BE2C (cell line): ENCODE results near the gene HNRNPH2.

Source experiments
- DNase-seq: peaks from one replicate; pipeline ENCODE4 v3.0.0-alpha.2; 2020
- H3K27me3 ChIP-seq: fragments of 250-450 bp; sonication (Bioruptor Pico); 2 replicates; pipeline ENCODE4 v1.5.1; 2020; ENCODE audit warnings: mild to moderate bottlenecking
- H3K36me3 ChIP-seq: fragments of 250-450 bp; sonication (Bioruptor Pico); 2 replicates; pipeline ENCODE4 v1.5.1; 2020; ENCODE audit warnings: mild to moderate bottlenecking
- H3K4me1 ChIP-seq: fragments of 250-450 bp; sonication (Bioruptor Pico); 2 replicates; pipeline ENCODE4 v1.5.1; 2020
- H3K4me3 ChIP-seq: 2 replicates; pipeline ENCODE4 v1.5.1; 2011; ENCODE audit warnings: low read depth, low read length
- H3K9me3 ChIP-seq: fragments of 250-450 bp; sonication (Bioruptor Pico); 2 replicates; pipeline ENCODE4 v1.5.1; 2020
- TF ChIP-seq, protein P1 (sequence below): IDR thresholded peaks from 2 replicates; pipeline ENCODE4 v1.5.1; 2012; ENCODE audit warnings: mild to moderate bottlenecking, low read depth, low read length

HNRNPH2 gene

DNA sequence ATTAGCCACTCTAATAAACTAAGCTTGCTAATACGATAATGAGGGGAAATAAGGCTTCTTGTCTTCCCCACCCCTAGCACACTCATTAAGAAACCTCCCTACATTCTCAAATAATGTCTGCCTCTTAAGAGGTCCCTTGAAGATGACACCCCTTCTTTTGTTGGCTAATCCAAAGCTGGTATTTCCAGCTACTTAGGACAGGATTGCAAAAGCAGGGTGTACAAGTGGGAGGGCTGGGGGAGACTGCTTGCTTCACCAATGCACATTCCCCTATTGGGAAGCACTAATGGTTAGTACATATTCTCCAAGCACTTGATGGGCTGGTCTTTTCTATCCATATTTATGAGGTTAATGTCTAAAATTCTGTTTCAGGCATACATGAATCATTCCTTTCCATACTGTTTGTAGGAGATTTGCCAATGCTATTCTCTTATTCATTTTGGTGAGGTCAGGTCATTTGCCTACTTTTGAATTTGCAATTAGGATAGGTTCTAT lies 42.7 kb upstream of the HNRNPH2 start:
- Histone ChIP-seq H3K4me3 (no peak overlapping the region), H3K9me3 (no peaks in the 10 kb centered on the region), H3K36me3 (no peaks in the 10 kb centered on the region), H3K4me1 (no peaks in the 10 kb centered on the region), H3K27me3 (no peaks in the 10 kb centered on the region)
- no peak for DNase-seq
- TF ChIP-seq, protein P1, sequence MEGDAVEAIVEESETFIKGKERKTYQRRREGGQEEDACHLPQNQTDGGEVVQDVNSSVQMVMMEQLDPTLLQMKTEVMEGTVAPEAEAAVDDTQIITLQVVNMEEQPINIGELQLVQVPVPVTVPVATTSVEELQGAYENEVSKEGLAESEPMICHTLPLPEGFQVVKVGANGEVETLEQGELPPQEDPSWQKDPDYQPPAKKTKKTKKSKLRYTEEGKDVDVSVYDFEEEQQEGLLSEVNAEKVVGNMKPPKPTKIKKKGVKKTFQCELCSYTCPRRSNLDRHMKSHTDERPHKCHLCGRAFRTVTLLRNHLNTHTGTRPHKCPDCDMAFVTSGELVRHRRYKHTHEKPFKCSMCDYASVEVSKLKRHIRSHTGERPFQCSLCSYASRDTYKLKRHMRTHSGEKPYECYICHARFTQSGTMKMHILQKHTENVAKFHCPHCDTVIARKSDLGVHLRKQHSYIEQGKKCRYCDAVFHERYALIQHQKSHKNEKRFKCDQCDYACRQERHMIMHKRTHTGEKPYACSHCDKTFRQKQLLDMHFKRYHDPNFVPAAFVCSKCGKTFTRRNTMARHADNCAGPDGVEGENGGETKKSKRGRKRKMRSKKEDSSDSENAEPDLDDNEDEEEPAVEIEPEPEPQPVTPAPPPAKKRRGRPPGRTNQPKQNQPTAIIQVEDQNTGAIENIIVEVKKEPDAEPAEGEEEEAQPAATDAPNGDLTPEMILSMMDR: no peak

DNA sequence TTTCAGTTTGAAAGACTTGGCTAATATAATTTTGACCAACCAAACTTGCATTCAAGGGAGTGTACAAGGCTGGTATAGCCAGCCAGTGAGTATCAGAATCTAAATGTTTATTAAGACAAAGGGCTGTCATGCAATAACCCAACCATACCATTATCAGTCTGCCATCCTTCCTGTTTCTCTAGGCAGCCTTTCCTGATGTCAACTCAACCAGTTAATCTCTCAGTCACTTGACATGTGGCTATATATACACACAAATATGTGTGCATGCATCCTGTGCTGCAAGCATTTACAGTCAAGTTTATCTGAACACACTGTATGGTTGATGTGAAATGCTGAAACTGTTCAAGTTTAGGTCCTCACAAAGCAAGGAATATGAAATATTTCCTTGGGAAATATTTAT lies 39.2 kb upstream of the HNRNPH2 start:
- H3K27me3 ChIP-seq: no peaks in the 10 kb centered on the region
- no peak for DNase-seq
- TF ChIP-seq, protein P1: no peak
- H3K4me1 ChIP-seq: no peaks in the 10 kb centered on the region
- no peaks in the 10 kb centered on the region for H3K9me3 ChIP-seq
- H3K4me3 ChIP-seq: no peak overlapping the region
- H3K36me3 ChIP-seq: no peaks in the 10 kb centered on the region

DNA sequence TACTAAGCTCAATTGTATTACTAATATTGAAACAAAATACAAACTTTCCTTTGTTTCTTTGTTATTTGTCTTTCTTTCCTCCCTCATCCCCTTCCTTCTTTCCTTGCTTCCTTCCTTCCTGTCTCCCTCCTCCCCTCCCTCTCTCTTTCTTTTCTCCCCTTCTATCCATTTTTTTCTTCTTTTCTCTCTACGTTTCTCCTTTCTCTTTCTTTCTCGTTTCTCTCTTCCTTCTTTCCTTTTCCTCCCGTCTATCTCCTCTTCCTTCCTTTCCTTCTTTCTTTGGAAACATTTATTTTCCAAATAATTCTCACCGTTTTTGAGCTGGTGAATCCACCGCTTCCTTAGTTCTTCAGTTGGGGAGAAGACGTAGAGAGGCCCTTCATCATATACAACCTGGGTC lies 38.3 kb upstream of the HNRNPH2 start:
- no peak overlapping the region for H3K4me3 ChIP-seq
- TF ChIP-seq, protein P1: no peak
- no peaks in the 10 kb centered on the region for H3K36me3 ChIP-seq

DNA sequence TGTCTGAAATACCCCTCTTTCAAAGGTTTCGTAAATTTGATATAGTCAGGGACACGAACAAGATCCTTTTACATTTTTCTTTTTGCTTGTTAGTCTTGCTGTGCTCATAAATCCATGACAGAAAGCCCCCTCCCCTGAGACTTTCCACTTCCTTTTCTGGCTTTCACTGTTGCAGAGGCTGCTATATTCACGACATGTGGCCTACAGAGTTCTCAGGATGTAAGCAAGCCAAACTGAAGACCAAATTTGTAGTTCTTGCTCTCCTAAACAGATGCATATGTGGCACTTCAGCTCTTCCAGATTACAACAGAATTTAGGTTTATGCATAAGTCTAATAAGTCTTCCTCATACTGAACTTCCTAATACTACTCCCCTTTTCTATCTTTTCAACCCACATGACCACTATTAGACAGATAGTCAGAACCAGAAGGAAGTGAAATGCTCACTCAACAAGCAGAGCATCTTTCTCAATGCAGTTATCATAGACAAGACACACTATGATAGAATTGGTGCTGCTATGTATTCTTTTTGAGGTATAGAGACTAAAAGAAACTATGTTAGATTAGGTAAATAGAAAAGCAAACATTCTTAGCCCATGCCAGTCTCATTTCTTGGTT lies 37.0 kb upstream of the HNRNPH2 start:
- TF ChIP-seq, protein P1: no peak
- Histone ChIP-seq H3K36me3 (no peaks in the 10 kb centered on the region), H3K27me3 (no peaks in the 10 kb centered on the region), H3K4me1 (no peaks in the 10 kb centered on the region), H3K4me3 (no peak overlapping the region), H3K9me3 (no peaks in the 10 kb centered on the region)
- no peak for DNase-seq

More for the DNA sequence above, 38.3 kb upstream of the HNRNPH2 start:
- Histone ChIP-seq H3K27me3 (no peaks in the 10 kb centered on the region), H3K9me3 (no peaks in the 10 kb centered on the region), H3K4me1 (no peaks in the 10 kb centered on the region)
- no peak for DNase-seq

DNA sequence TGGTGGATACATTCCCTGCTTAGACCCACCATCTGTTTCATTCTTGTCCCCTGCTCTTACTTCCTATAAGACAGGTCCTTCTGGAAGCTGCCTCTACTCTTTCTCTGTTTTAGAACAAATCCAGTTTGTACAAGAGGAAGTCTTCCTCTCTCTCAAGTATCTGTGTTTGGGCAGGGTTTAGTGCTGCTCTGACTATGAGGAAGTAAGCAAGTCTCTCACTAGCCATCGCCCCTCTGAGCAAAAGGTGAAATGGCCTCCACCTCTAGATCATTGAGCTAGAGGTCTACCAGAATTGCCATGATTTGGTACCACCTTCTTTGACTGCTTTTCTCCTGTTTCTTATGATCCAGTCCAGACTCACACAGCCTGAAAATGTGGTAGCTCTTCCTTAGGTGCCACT lies 30.5 kb upstream of the HNRNPH2 start:
- H3K4me3 ChIP-seq: no peak overlapping the region
- H3K27me3 ChIP-seq: no peaks in the 10 kb centered on the region
- TF ChIP-seq, protein P1: no peak
- H3K36me3 ChIP-seq: no peaks in the 10 kb centered on the region
- no peaks in the 10 kb centered on the region for H3K4me1 ChIP-seq
- no peaks in the 10 kb centered on the region for H3K9me3 ChIP-seq
- DNase-seq: no peak

DNA sequence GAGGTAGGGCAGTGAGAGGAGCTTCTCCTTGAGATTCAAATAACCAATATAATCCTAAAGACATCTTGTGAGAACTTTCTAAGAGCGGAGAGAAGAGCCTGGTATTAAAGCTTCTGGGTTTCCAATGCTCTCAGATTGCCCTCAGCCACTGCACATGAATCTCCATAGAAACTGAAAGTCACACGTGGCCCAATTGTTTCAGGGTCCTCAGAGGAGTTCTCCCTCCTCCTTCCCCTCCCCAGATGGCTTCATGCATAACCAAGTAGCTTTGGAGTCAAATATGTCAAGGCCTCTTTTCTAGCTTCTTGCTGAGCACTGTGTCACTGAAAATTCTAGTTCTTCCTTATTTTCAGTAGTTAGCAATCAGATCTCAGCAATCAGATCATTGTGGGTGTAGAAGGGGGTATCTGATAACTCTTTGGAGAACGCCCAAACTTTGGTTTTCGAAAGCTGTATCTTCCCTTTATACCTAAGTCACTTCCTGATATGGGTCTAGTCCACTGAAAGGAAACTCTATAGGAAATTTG lies 24.3 kb upstream of the HNRNPH2 start:
- Histone ChIP-seq H3K4me3 (no peak overlapping the region), H3K9me3 (no peaks in the 10 kb centered on the region), H3K27me3 (no peaks in the 10 kb centered on the region), H3K4me1 (no peaks in the 10 kb centered on the region), H3K36me3 (no peaks in the 10 kb centered on the region)
- DNase-seq: no peak
- TF ChIP-seq, protein P1: no peak
